GM18520 (cell line): ENCODE results near the gene TENT4A.

Experiments used
- ATAC-seq: cut with Tn5 transposase; IDR thresholded peaks from one replicate; pipeline ENCODE4 v1.9.1; 2021; ENCODE audit not compliant: unreplicated experiment

TENT4A gene

GRCh38 chr5:6731465-6732237 lies 18.4 kb downstream of the TENT4A start:
- no peak for ATAC-seq

- no peak for ATAC-seq
Measured at GRCh38 chr5:6732634-6733410, 19.6 kb downstream of the TENT4A start.

GRCh38 chr5:6733411-6734242 lies 20.4 kb downstream of the TENT4A start:
- no peak for ATAC-seq

- no peak for ATAC-seq
Measured at GRCh38 chr5:6734243-6734700, 21.0 kb downstream of the TENT4A start.

GRCh38 chr5:6734781-6735180 lies 21.5 kb downstream of the TENT4A start:
- no peak for ATAC-seq

- ATAC-seq, result no peak
Measured at GRCh38 chr5:6736106-6736505, 22.9 kb downstream of the TENT4A start.

GRCh38 chr5:6736524-6737042 lies 23.4 kb downstream of the TENT4A start:
- peak; percentile 2 for ATAC-seq

- ATAC-seq, result peak; percentile 69
Measured at GRCh38 chr5:6737043-6737941, 24.1 kb downstream of the TENT4A start.

- no peak for ATAC-seq
Measured at GRCh38 chr5:6739603-6740002, 26.4 kb downstream of the TENT4A start.

GRCh38 chr5:6740586-6741150 lies 27.4 kb downstream of the TENT4A start:
- ATAC-seq, result no peak

- no peak for ATAC-seq
Measured at GRCh38 chr5:6742081-6742758, 29.0 kb downstream of the TENT4A start.

- no peak for ATAC-seq
Measured at GRCh38 chr5:6743161-6743560, 29.9 kb downstream of the TENT4A start.

GRCh38 chr5:6744841-6745705 lies 31.8 kb downstream of the TENT4A start:
- ATAC-seq, result no peak

GRCh38 chr5:6745706-6746222 lies 32.5 kb downstream of the TENT4A start:
- ATAC-seq, result no peak

GRCh38 chr5:6746244-6746643 lies 33.0 kb downstream of the TENT4A start:
- no peak for ATAC-seq

GRCh38 chr5:6747103-6747502 lies 33.9 kb downstream of the TENT4A start:
- no peak for ATAC-seq

- ATAC-seq, result no peak
Measured at GRCh38 chr5:6748142-6748541, 34.9 kb downstream of the TENT4A start.
